IPS-18a (cell line): Measurements from ENCODE around the gene NUDCD3.

Experiments used
- H3K27ac ChIP-seq: one replicate; pipeline ENCODE4 v1.5.1; 2013; ENCODE audit warnings: low read length
- H3K27me3 ChIP-seq: one replicate; pipeline ENCODE4 v1.6.1; 2013; ENCODE audit warnings: mild to moderate bottlenecking, low read length; ENCODE audit not compliant: control insufficient read depth, insufficient read depth
- H3K36me3 ChIP-seq: one replicate; pipeline ENCODE4 v1.6.1; 2013; ENCODE audit warnings: low read depth, low read length; ENCODE audit not compliant: control insufficient read depth
- H3K4me1 ChIP-seq: one replicate; pipeline ENCODE4 v1.6.1; 2013; ENCODE audit warnings: low read depth, low read length; ENCODE audit not compliant: control insufficient read depth
- H3K4me3 ChIP-seq: one replicate; pipeline ENCODE4 v1.5.1; 2013; ENCODE audit warnings: low read length
- H3K9ac ChIP-seq: one replicate; pipeline ENCODE4 v1.6.1; 2013; ENCODE audit warnings: mild to moderate bottlenecking, low read length, moderate library complexity
- H3K9me3 ChIP-seq: one replicate; pipeline ENCODE4 v1.6.1; 2013; ENCODE audit warnings: low read depth, low read length; ENCODE audit not compliant: control insufficient read depth

The NUDCD3 gene

DNA sequence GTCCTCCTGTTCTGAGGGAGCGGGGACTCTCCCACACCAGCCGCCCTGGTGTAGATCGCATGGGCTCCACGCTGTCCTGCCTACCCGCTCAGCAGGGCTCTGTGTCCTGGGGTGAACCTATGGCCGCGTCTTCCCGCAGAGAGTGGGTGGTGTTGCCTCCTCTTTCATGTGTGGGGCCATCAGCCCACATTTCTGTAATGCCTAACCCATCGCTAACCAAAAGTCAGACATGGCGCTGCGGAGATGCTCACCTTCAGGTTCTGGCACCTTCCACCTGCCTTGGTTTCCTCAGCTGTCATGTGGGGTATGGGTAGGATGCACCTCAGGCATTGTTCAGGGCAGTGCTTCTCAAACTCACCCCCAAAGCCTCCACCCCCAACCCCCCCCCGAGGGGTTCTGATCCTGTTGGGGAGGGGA is 114.5 kb downstream of the NUDCD3 start:
- Histone ChIP-seq H3K36me3 (no peaks in the 10 kb centered on the region), H3K4me3 (no peak overlapping the region), H3K9ac (no peak overlapping the region), H3K9me3 (no peaks in the 10 kb centered on the region), H3K27me3 (no peaks in the 10 kb centered on the region), H3K4me1 (no peaks in the 10 kb centered on the region), H3K27ac (no peak overlapping the region)

DNA sequence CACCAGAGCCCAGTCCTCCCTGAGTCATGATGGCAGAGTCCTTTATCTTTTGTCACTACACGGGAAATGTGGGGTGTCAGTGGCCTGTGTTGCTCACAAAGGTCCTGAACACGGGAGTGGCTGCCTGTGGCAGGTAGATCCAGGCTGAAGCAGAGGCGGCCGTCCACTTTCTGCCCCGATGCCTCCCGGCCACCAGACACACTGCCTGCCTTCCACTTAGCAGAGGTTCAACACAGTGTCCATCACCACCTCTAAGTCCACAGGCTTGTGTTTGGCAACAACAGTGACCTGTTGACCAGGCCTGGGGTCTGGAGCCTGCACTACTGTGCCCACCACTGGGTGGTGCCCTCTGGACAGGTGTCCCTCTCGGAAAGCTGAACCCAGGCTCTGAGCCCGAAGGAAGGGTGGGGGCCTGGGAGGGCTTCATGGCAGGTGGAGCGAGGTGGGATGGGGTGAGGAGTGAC is 115.2 kb downstream of the NUDCD3 start:
- Histone ChIP-seq H3K9ac (no peak overlapping the region), H3K4me3 (no peak overlapping the region), H3K27ac (no peak overlapping the region), H3K4me1 (no peaks in the 10 kb centered on the region), H3K27me3 (no peaks in the 10 kb centered on the region), H3K9me3 (no peaks in the 10 kb centered on the region), H3K36me3 (no peaks in the 10 kb centered on the region)

DNA sequence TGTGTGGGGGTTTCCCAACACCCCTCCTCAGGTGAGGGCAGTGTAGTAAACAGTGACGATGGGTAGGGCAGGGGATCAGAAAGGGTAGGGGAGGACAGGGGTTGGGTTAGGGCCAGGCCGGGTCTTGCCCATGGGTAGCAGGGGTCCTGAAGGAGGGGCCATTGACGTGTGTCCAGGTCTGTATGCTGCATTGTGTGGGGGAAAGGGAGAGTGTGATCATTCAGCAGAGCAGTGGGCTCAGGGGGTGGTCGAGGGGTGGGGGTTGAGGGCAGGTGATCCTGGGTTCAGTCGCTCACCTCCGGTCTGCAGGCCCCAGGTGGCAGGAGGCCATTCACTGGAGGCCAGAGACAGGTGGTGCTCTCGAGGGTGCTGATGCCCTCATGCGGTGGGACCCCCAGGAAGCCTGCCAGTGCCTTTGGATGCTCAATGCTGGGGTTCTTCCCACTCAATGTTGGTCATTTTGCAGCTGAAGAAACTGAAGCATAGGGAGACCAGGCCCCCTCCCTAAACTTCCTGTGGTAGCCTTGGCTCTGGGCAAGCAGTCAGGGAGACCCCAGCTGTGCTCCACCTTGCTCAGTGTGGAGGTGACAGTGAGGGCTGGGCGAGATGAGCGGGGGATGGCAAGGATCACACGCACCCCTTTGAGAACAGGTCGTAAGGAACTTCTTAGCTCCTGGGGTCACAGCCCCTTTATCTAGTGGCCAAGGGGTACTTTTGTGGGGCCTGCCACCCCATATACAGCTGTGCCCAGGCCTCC is 116.3 kb downstream of the NUDCD3 start:
- H3K4me1 ChIP-seq, result no peaks in the 10 kb centered on the region
- H3K4me3 ChIP-seq, result no peak overlapping the region
- H3K27ac ChIP-seq, result no peak overlapping the region
- no peaks in the 10 kb centered on the region for H3K9me3 ChIP-seq
- H3K27me3 ChIP-seq, result no peaks in the 10 kb centered on the region
- no peak overlapping the region for H3K9ac ChIP-seq
- no peaks in the 10 kb centered on the region for H3K36me3 ChIP-seq

DNA sequence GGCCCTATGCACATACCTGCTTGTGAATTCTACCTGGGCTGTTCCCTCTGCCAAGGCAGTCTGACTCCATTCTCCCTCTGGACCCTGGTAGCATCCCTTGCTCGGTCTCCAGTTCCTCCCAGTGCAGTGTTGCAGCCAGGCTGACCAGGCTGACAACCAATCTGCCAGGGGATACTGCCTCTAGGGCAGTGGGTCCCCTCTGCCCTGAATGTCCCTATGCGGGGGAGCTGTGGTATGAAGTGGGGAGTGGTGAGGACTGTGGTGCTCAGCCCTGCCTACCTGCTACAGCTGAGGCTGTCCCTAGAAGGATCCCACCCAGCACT is 117.1 kb downstream of the NUDCD3 start:
- H3K9me3 ChIP-seq, result no peaks in the 10 kb centered on the region
- no peaks in the 10 kb centered on the region for H3K27me3 ChIP-seq
- no peaks in the 10 kb centered on the region for H3K36me3 ChIP-seq
- no peak overlapping the region for H3K9ac ChIP-seq
- no peak overlapping the region for H3K27ac ChIP-seq
- H3K4me3 ChIP-seq, result no peak overlapping the region
- no peaks in the 10 kb centered on the region for H3K4me1 ChIP-seq

DNA sequence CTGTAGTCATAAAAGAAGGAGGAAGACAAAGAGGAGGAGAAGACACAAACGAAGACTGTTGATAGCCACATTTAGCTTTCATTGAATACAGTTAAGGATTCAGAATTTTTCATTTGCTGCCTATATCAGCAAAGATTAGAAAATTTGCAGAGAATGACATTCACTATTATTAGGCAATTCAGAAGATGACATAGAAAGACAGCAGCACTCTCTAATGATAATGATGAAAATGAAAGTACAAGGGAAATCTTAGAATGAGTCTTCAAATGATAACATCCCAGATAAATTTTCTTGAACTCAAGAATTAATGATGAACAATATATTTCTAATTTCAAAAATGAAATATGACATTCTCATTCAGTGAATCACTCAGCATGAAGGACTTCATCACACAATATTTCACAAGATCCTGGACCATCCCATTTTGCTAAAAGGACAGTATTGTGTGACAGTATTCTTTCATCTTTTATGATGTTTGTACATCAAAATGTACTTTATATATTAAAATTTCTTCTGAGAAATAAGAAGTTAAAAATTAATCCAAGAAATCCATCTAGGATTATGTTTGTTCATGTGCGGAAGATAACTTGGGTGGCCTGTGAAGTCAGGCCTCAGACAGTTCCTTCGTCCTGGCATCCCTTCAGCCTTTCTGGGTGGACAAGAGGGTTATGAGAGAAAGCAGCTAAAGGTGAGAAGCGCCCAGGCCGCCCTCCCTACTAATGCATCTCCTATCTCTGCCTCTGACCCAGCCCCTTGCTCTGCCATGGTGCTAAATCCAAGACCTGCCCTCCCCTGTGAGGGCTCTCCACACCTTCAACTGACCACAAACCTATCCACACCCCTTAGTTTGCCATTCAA is 117.7 kb downstream of the NUDCD3 start:
- H3K27me3 ChIP-seq, result no peaks in the 10 kb centered on the region
- H3K27ac ChIP-seq, result no peak overlapping the region
- H3K4me1 ChIP-seq, result no peaks in the 10 kb centered on the region
- H3K9ac ChIP-seq, result no peak overlapping the region
- no peaks in the 10 kb centered on the region for H3K9me3 ChIP-seq
- no peaks in the 10 kb centered on the region for H3K36me3 ChIP-seq
- no peak overlapping the region for H3K4me3 ChIP-seq

DNA sequence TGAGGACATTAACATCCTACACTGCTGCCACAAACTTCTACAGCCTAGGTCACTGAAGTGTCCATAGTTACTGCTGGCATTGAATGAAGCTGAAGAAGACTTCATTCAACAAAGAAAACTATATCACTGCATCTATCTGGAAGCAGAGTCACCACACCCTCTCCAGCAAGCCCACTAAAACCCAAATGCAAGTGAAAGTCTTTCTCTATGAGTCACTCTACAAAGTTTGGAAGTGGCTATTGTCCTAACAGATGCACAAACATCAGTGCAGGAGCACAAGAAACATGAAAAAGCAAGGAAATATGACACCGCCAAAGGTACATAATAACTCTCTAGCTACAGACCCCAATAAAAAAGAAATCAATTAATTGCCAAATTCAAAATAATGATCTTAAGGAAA is 121.6 kb downstream of the NUDCD3 start:
- H3K27me3 ChIP-seq, result no peaks in the 10 kb centered on the region
- no peaks in the 10 kb centered on the region for H3K9me3 ChIP-seq
- no peak overlapping the region for H3K4me3 ChIP-seq
- H3K27ac ChIP-seq, result no peak overlapping the region
- no peaks in the 10 kb centered on the region for H3K4me1 ChIP-seq
- H3K36me3 ChIP-seq, result no peaks in the 10 kb centered on the region
- no peak overlapping the region for H3K9ac ChIP-seq

DNA sequence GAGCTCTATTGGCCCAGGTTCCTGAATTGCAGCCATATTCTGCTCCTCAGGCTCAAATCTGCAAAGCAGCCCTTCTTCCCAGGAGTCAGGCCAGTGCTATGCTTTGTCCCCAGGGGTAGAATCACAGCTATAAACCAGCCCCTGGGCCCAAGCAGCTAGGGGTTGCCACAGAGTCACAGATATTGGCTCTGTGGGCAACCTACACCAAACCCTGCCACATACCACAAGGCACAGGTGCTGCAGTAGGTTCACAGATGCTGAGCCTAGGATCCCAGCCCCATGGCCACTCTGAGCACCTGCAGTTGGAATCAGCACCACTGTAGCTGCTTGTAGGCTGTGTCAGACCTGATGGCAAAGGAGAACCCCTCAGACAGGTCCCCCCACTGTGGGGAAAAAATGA is 122.0 kb downstream of the NUDCD3 start:
- Histone ChIP-seq H3K9ac (no peak overlapping the region), H3K4me1 (no peaks in the 10 kb centered on the region), H3K36me3 (no peaks in the 10 kb centered on the region), H3K27ac (no peak overlapping the region), H3K9me3 (no peaks in the 10 kb centered on the region), H3K27me3 (no peaks in the 10 kb centered on the region), H3K4me3 (no peak overlapping the region)

DNA sequence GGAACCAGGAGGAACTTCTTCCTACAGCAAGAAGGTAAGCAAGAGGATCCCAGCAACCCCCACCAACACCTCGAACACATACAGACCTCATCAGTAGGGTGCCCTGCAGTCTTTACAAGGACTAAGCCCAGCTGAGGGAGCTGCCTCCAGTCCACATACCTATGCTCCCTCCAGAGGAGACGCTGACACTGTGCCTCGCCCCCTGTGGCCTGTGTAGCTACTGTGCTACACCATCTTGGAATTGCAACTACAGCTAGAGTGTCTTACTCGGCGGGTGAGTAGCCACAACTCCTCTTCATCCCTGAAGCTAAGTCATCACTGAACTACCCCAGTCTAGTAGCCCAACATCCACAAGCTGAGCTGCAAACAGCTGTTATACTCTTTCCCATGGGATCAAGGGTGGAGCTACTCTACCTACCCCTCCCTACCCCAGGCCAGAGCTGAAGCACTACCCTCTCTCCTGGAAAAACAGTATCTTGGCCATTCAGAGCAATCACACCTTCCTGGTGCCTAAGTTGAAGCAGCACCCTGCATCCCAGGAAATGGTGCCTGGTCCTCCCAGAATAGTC is 122.9 kb downstream of the NUDCD3 start:
- H3K27me3 ChIP-seq, result no peaks in the 10 kb centered on the region
- no peaks in the 10 kb centered on the region for H3K4me1 ChIP-seq
- no peaks in the 10 kb centered on the region for H3K36me3 ChIP-seq
- no peaks in the 10 kb centered on the region for H3K9me3 ChIP-seq
- no peak overlapping the region for H3K27ac ChIP-seq
- H3K4me3 ChIP-seq, result no peak overlapping the region
- H3K9ac ChIP-seq, result no peak overlapping the region

DNA sequence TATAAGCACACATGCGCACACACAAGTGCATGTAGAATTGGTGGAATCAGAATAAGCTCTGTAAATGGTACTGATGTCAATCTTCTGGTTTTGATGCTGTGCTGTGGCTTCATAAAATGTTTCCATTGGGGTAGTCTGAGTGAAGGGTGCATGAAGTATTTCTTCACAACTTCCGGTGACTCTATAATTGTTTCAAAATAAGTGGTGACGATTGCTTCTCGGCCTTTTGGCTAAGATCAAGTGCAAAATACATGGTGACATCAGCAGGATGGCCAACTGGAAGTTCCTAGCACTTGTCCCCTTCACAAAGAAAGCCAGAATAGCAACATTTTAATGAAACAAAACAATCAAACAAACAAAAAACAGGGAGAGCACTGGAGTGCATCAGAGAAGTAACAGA is 123.5 kb downstream of the NUDCD3 start:
- Histone ChIP-seq H3K9me3 (no peaks in the 10 kb centered on the region), H3K9ac (no peak overlapping the region), H3K4me1 (no peaks in the 10 kb centered on the region), H3K27me3 (no peaks in the 10 kb centered on the region), H3K4me3 (no peak overlapping the region), H3K27ac (no peak overlapping the region), H3K36me3 (no peaks in the 10 kb centered on the region)

DNA sequence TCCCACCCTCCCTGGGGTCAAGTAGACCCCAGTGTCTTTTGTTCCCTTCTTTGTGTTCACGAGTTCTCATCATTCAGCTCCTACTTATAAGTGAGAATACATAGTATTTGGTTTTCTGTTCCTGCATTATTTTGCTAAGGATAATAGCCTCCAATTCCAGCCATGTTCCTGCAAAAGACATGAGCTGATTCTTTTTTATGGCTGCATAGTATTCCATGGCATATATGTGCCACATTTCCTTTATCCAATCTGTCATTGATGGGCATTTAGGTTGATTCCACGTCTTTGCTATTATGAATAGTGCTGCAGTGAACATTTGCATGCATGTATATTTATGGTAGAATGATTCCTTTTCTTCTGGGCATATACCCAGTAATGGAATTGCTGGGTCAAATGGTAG is 136.8 kb downstream of the NUDCD3 start:
- Histone ChIP-seq H3K27me3 (no peaks in the 10 kb centered on the region), H3K4me1 (no peaks in the 10 kb centered on the region), H3K9me3 (no peaks in the 10 kb centered on the region), H3K36me3 (no peaks in the 10 kb centered on the region), H3K27ac (no peak overlapping the region), H3K9ac (no peak overlapping the region), H3K4me3 (no peak overlapping the region)

DNA sequence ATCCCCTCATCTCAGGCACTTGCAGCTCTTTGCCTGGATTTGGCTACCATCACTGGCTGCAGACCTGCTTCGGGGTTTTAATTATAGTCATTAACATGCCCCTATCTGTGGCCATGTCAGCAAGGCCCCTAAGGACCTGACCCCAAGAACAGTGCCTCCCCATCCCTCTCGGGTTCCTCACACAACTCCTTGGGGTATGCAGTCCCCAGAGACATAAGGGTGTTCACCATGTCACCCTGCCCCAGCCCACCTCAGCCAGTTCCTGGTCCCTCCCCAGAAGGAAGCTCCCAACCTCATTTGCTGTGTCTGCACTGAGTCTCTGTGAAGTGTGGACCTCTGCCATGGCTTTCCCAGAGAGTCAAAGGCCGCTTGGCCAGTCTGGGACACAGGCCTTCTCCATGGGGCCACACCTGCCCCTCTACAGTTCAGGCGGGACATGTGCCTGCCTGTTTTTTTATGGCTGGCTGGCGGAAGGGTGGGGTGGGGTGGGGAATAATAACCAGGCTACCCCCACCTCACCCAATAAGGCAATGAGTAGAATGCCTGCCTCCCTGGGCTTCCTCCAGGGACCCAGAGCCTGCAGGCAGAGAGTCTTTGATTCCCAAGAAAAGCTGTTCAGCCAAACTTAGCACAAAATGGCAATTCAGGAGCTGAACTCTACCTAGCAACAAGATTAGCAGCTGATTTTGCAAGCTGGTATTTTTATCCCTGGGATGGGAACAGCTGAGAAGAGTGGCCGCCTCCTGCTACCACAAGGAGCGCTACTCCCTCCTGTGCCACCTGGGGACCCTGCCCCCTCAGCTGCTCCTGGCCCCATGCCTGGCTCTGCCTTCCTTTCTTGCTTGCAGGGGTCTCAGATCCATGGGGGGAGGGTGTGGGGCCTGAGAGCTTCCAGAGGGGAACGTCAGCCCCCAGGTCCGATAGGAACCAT is 141.3 kb downstream of the NUDCD3 start:
- Histone ChIP-seq H3K27ac (no peak overlapping the region), H3K36me3 (no peaks in the 10 kb centered on the region), H3K4me1 (no peaks in the 10 kb centered on the region), H3K9ac (no peak overlapping the region), H3K9me3 (no peaks in the 10 kb centered on the region), H3K4me3 (no peak overlapping the region), H3K27me3 (no peaks in the 10 kb centered on the region)
